ENCODE results near the gene TIPRL.
"Not testable (repeated sequence)": the region's sequence is repeated elsewhere in the genome, so short reads cannot be mapped to it uniquely, and the experiment has no call there.

Gene TIPRL

DNA sequence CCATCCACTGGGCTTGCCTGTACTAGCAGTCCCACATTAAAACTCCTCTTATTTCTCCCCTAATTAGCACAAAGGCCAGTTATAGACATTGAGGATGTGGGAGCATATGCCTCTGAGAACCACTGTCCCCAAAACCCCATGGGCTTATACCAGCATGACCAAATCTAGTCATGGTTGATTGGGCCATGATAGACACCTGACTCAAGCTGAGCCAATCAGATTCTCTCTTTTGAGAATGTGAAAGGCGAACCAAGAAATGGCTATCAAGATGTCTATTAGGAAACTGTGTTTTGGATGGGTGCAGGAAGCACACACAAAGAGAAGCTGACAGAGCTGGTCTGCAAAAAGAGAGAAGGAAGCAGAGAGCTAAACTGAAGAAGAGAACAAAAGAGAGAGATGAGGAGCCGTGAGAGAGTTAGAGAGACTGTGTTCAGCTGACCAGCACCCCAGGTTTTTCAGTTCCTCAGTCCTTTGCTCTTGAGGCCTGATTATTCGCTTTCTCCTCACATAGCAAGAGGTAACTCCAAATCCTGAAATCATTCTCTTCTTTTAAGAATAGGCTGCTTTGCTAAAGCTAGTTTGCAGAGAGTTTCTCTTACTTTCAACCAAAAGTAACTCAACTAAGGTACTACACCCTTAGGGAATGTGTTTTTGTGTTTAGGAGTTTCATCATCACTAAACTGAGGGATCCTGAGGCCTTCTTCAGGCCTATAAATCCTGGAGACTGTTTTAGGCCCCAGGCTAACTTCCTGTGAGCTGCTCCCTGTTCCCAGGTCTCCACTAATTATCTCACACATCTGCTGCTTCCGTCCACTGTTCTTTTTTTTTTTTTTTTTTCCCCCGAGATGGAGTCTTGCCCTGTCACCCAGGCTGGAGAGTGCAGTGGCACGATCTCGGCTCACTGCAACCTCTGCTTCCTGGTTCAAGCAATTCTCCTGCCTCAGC is 7.9 kb upstream of the TIPRL start:
- H3K4me3 ChIP-seq (ENCODE audit: low read depth, low read length): no peak overlapping the region
- TF ChIP-seq, protein P1, sequence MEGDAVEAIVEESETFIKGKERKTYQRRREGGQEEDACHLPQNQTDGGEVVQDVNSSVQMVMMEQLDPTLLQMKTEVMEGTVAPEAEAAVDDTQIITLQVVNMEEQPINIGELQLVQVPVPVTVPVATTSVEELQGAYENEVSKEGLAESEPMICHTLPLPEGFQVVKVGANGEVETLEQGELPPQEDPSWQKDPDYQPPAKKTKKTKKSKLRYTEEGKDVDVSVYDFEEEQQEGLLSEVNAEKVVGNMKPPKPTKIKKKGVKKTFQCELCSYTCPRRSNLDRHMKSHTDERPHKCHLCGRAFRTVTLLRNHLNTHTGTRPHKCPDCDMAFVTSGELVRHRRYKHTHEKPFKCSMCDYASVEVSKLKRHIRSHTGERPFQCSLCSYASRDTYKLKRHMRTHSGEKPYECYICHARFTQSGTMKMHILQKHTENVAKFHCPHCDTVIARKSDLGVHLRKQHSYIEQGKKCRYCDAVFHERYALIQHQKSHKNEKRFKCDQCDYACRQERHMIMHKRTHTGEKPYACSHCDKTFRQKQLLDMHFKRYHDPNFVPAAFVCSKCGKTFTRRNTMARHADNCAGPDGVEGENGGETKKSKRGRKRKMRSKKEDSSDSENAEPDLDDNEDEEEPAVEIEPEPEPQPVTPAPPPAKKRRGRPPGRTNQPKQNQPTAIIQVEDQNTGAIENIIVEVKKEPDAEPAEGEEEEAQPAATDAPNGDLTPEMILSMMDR (IDR thresholded peaks at IDR 0.05; ENCODE audit: control insufficient read depth, extremely low read depth, insufficient read depth): no peak
- no peak for DNase-seq (ENCODE audit: low read depth)

DNA sequence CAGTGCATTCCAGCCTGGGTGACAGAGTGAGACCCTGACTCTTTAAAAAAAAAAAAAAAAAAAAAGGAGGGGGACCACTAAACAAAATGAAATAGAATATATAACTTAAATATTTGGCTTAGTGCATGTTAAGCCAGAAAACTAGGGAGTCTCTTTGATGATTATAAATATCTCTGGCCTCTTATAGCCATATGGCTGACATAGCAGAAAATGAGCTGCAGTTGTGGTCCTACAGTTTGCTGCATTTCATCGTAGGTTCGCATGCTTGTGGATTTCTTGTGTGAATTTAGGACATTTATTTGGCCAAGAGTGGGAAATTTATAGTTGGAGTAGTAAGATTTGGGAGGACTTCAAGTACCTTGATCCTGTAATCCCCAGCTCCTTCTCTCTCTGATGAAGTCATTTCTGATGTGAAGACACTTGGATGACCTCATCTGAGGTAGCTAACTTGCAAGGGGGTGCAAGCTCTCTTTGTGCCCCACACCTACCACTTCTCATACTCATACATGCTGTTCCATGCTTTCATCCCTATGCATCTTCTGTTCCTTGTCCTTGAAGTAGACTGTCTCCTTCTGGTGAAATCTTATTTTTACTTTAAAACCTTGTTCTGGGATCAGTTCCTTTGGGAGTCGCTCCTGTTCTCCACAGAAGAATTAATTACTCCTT is 6.4 kb upstream of the TIPRL start:
- no peak for DNase-seq (ENCODE audit: low read depth)
- TF ChIP-seq, protein P1 (IDR thresholded peaks at IDR 0.05; ENCODE audit: control insufficient read depth, extremely low read depth, insufficient read depth): no peak
- H3K4me3 ChIP-seq (ENCODE audit: low read depth, low read length): no peak overlapping the region

DNA sequence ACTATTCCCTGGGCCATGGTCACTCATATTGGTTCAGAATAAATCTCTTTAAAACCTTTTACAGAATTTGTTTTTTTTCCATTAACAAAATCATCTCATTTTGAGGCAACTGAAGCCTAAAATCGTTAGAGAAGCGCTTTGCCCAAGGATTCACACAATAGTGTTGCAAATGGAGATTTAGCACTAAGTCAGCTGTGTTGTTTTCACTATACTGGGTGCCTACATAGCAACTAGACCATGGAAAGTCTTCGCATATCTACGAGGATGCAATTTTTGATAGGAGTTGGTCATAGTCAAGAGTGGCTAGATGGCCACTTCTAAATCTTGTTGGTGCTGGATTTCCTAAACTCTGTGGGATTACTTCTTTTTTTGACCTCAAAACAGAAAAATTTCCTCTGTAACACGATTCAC is 530 bp upstream of the TIPRL start:
- TF ChIP-seq, protein P1 (IDR thresholded peaks at IDR 0.05; ENCODE audit: control insufficient read depth, extremely low read depth, insufficient read depth): no peak
- DNase-seq (ENCODE audit: low read depth): no peak
- peak overlapping the region; percentile 83 for H3K4me3 ChIP-seq (ENCODE audit: low read depth, low read length)

DNA sequence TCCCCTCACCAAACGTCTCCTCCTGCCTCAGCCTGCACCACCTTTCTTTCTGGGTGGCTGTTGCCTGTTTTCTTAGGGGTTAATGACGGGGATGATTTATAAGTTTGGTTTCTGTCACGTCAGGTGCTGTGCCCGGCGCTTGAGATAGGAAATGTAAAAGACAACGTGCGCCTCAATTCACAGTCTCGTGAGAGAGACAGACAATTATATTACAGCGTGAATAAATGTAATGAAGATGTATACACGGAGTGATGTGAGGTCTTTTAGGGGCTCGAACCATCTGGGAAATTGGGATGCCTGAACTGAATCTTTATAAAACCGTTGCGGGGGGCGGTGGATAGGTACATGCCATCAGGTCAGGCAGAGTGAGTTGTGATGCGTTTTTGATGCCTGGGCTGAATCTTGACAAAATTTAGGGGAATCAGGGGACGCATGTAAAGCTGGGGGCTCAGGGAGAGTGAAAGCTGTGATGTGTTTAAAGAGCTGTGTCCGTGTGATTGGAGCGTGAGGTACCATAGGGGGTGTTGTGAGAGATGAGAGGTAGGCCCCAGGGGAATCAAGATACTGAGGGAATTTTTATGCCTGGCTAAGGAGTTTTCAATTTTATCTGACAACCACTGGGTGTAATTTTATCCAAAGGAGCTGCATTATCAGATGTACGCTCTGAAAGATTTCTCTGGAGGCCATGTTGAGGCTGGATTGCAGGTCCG is 831 bp downstream of the TIPRL start:
- TF ChIP-seq, protein P1 (IDR thresholded peaks at IDR 0.05; ENCODE audit: control insufficient read depth, extremely low read depth, insufficient read depth): no peak
- DNase-seq (ENCODE audit: low read depth): no peak
- H3K4me3 ChIP-seq (ENCODE audit: low read depth, low read length): peak overlapping the region; percentile 83

DNA sequence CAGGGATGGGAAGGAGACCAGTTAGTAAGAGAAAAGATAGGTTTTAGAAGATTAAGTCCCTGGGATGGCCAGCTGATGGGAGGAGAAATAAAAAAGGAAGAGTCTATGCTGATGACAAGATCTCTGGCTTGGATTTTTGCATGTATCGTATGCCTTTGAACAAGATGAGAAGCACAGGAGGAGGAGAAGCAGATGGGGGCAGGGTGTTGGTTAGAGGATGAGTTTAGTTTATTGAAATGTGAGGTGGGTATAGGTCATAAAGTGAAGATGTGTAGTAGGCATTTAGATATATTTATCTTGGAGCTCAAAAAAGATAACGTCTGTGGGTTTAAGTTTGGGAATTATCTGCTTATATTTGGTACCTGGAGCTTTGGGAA is 1.4 kb downstream of the TIPRL start:
- H3K4me3 ChIP-seq (ENCODE audit: low read depth, low read length): peak overlapping the region; percentile 83
- no peak for DNase-seq (ENCODE audit: low read depth)
- TF ChIP-seq, protein P1 (IDR thresholded peaks at IDR 0.05; ENCODE audit: control insufficient read depth, extremely low read depth, insufficient read depth): no peak

DNA sequence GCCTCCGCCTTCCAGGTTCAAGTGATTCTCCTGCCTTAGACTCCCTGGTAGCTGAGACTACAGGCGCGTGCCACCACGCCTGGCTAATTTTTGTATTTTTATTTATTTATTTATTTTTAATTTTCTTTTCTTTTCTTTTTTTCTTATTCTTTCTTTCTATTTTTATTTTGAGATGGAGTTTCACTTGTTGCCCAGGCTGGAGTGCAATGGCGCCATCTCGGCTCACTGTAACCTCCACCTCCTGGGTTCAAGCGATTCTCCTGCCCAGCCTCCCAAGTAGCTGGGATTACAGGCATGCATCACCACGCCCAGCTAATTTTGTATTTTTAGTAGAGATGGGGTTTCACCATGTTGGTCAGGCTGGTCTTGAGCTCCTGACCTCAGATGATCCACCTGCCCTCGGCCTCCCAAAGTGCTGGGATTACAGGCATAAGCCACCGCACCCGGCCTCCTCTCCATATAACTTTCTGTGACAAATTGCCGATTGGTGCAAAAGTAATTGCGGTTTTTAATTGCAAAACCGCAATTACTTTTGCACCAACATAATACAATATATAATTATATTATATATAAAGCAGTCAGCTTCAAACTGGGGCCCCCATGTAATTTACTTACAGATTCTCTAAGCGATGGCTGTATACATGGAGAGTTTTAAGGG is 2.4 kb downstream of the TIPRL start:
- DNase-seq (ENCODE audit: low read depth); H3K4me3 ChIP-seq (ENCODE audit: low read depth, low read length): not testable (repeated sequence)

Data from LNCaP clone FGC (cell line).